Measurements from ENCODE around the gene FSD2. TPM values are rescaled to one million over a fixed set of nuclear protein-coding genes. Genes with fewer than 3 reads are reported as not detected.

FSD2 gene
- total and polyA plus RNA-seq, 2 of the 4 experiments (the other 2 are of a cell fraction), result not detected

DNA sequence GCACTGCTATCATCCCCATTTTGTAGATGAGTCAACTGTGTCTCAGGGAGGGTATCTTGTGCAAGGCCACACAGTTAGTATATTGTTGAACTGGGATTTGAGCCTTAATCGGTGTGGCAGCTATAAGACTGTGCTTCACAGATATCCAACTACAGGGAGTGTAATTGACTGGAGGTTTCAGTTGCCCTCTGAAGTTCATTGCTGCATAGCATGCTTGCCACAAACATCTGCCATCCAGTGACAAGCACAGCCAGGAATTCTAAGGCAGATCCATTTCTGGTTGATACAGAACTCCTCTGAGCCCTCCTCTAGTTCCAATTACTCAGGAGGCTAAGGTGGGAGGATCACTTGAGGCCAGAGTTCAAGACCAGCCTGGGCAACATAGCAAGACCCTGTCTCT is 16.4 kb downstream of the FSD2 start:
- Histone ChIP-seq H3K79me1 (ENCODE audit: low read depth in 1 of 2, low read length in 2 of 2) (no peaks in the 10 kb centered on the region), H2AK5ac (ENCODE audit: low read depth, low read length) (no peak overlapping the region), H3K18ac (ENCODE audit: low read depth, low read length) (no peak overlapping the region), H3K4me1 (ENCODE audit: control insufficient read depth, insufficient read depth, low read length) (no peaks in the 10 kb centered on the region), H2AFZ (replicated peaks; ENCODE audit: low read length, poor library complexity) (no peak overlapping the region), H4K8ac (ENCODE audit: low read depth in 2 of 2, low read length in 2 of 2) (no peak overlapping the region), H3K4me2 (ENCODE audit: low read depth, low read length) (no peak overlapping the region), H3K4me3 (ENCODE audit: insufficient read depth, low read depth, low read length) (no peak overlapping the region), H3K9me1 (ENCODE audit: insufficient read depth, low read length) (no peaks in the 10 kb centered on the region), H4K20me1 (ENCODE audit: insufficient read depth, low read length) (no peaks in the 10 kb centered on the region), H3K4ac (ENCODE audit: low read depth, low read length) (no peak overlapping the region), H3K56ac (ENCODE audit: extremely low read depth, insufficient read depth, low read length) (no peak overlapping the region), H2BK120ac (ENCODE audit: low read depth, low read length) (no peak overlapping the region), H3K27ac (ENCODE audit: insufficient read depth, low read length) (no peak overlapping the region), H3K14ac (replicated peaks; ENCODE audit: low read depth, low read length) (no peak overlapping the region), H2BK15ac (ENCODE audit: low read depth, low read length) (no peak overlapping the region), H3K9ac (ENCODE audit: low read depth, low read length) (no peak overlapping the region), H2BK20ac (ENCODE audit: low read depth, low read length) (no peak overlapping the region), H4K5ac (ENCODE audit: low read depth, low read length) (no peak overlapping the region), H2BK5ac (ENCODE audit: low read depth, low read length, poor library complexity, severe bottlenecking) (no peak overlapping the region), H3K36me3 (ENCODE audit: control insufficient read depth, insufficient read depth, low read length) (no peaks in the 10 kb centered on the region), H4K91ac (ENCODE audit: insufficient read depth, low read depth, low read length) (no peak overlapping the region), H3K27me3 (ENCODE audit: control insufficient read depth, insufficient read depth, low read length) (no peaks in the 10 kb centered on the region), H3K23ac (ENCODE audit: low read depth, low read length) (no peak overlapping the region), H2AK9ac (replicated peaks; ENCODE audit: low read depth, low read length, poor library complexity) (no peak overlapping the region), H3K9me3 (ENCODE audit: control insufficient read depth, insufficient read depth, low read length) (no peaks in the 10 kb centered on the region)
- ChIA-PET CTCF (no interaction called here), POLR2A (ENCODE audit: unreplicated experiment) (no interaction called here)
- in situ Hi-C loops (cut with MboI; ENCODE audit: low sequenced_read_pairs), result no loop called here
- no TSS peak for BruUV-seq (replicated peaks)
- DNase-seq (no peak), ATAC-seq (ENCODE audit: low read depth) (peak; percentile 62)
- no peak for TF ChIP-seq MXI1 (IDR thresholded peaks at IDR 0.05; ENCODE audit: borderline replicate concordance, low read depth, low read length)
- TF ChIP-seq FOS (IDR thresholded peaks at IDR 0.05; ENCODE audit: low read depth, low read length), result no peak
- no peak for TF ChIP-seq MAZ (IDR thresholded peaks at IDR 0.05; ENCODE audit: borderline replicate concordance, low read depth, low read length)
- no peak for TF ChIP-seq MAFK (IDR thresholded peaks at IDR 0.05; ENCODE audit: low read depth, low read length)
- no peak for TF ChIP-seq CEBPB (IDR thresholded peaks at IDR 0.05; ENCODE audit: low read depth, low read length)
- TF ChIP-seq POLR2A (IDR thresholded peaks at IDR 0.05; ENCODE audit: low read depth, low read length), result no peak
- TF ChIP-seq, protein P1, sequence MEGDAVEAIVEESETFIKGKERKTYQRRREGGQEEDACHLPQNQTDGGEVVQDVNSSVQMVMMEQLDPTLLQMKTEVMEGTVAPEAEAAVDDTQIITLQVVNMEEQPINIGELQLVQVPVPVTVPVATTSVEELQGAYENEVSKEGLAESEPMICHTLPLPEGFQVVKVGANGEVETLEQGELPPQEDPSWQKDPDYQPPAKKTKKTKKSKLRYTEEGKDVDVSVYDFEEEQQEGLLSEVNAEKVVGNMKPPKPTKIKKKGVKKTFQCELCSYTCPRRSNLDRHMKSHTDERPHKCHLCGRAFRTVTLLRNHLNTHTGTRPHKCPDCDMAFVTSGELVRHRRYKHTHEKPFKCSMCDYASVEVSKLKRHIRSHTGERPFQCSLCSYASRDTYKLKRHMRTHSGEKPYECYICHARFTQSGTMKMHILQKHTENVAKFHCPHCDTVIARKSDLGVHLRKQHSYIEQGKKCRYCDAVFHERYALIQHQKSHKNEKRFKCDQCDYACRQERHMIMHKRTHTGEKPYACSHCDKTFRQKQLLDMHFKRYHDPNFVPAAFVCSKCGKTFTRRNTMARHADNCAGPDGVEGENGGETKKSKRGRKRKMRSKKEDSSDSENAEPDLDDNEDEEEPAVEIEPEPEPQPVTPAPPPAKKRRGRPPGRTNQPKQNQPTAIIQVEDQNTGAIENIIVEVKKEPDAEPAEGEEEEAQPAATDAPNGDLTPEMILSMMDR (conservative IDR thresholded peaks at IDR 0.05; ENCODE audit: low read depth, low read length), result no peak
- dilution Hi-C loops (cut with HindIII; ENCODE audit: low sequenced_read_pairs, unreplicated experiment), result no loop called here
- intact Hi-C loops (cut with micrococcal nuclease), result no loop called here
- no CpG with 5 or more reads among the region's 1 CpG for WGBS, 2 experiments (ENCODE audit: extremely low coverage in 2 of 2, insufficient read length in 1 of 2)

Data from IMR-90 (cell line).